Activated B cell treated with CpG ODN at 0.5 μM for 24 hours (primary cell): ENCODE results near the gene JADE2. TPM values are rescaled to one million over a fixed set of nuclear protein-coding genes. Genes with fewer than 3 reads are reported as not detected.

Source experiments
- ATAC-seq: fragments of 200-7000 bp; cut with Tn5 transposase; one replicate; pipeline ENCODE4 v1.10.0; 2021; ENCODE audit warnings: low read depth, mild to moderate bottlenecking, moderate library complexity
- CTCF ChIA-PET: fragments of 350-600 bp; sonication (Branson Sonifier 250); formaldehyde crosslinking; loops from one replicate; lab custom pipeline; 2021; ENCODE audit warnings: antibody characterized with exemption; lab: Charles Lee
- POLR2A ChIA-PET: fragments of 350-600 bp; sonication (Branson Sonifier 250); formaldehyde crosslinking; loops from one replicate; lab custom pipeline; 2021; ENCODE audit warnings: antibody characterized with exemption; lab: Charles Lee
- DNase-seq: peaks from one replicate; pipeline ENCODE4 v3.0.0; 2022
- H3K27ac Mint-ChIP-seq: one replicate; pipeline ENCODE4 v1.8.0; 2020; ENCODE audit warnings: mixed read lengths
- H3K27me3 Mint-ChIP-seq: one replicate; pipeline ENCODE4 v1.8.0; 2021; ENCODE audit warnings: mixed read lengths
- H3K36me3 Mint-ChIP-seq: one replicate; pipeline ENCODE4 v1.8.0; 2021; ENCODE audit warnings: low read depth, mixed read lengths
- H3K4me1 Mint-ChIP-seq: one replicate; pipeline ENCODE4 v1.8.0; 2021; ENCODE audit warnings: mixed read lengths
- H3K4me3 Mint-ChIP-seq: one replicate; pipeline ENCODE4 v1.8.0; 2020; ENCODE audit warnings: mild to moderate bottlenecking, mixed read lengths
- H3K9me3 Mint-ChIP-seq: one replicate; pipeline ENCODE4 v1.8.0; 2020; ENCODE audit warnings: mixed read lengths
- CTCF ChIP-seq: fragments of 200-600 bp; IDR thresholded peaks from one replicate; pipeline ENCODE4 v1.8.0; 2022; ENCODE audit warnings: antibody characterized with exemption, mild to moderate bottlenecking
- intact Hi-C: fragments of 100-400 bp; cut with micrococcal nuclease; formaldehyde crosslinking; loops from one replicate; pipeline ENCODE4 v1.15.1; 2024
- total RNA-seq: library from RNA; stranded (reverse); gene quantifications from 2 replicates; pipeline ENCODE4 v1.2.3, GENCODE V29; 2022

Gene JADE2
- total RNA-seq, 1 donor from 2014 or later: 225 TPM

GRCh38 chr5:134563962-134564361 lies 38.5 kb downstream of the JADE2 start:
- H3K4me1 Mint-ChIP-seq: peaks cover 9% of the 10 kb centered on the region
- POLR2A ChIA-PET: no interaction called here
- ATAC-seq (no peak), DNase-seq (no peak)
- CTCF ChIA-PET: interaction anchor here (0.7 kb wide), 1 partner anchor 37 kb away, joined by 3 read pairs; no protein-coding TSS in a partner anchor
- no peak overlapping the region for H3K27ac Mint-ChIP-seq
- H3K4me3 Mint-ChIP-seq: no peak overlapping the region
- TF ChIP-seq CTCF: no peak
- H3K9me3 Mint-ChIP-seq: no peaks in the 10 kb centered on the region
- H3K36me3 Mint-ChIP-seq: peaks cover 94% of the 10 kb centered on the region
- H3K27me3 Mint-ChIP-seq: no peaks in the 10 kb centered on the region
- intact Hi-C loops: no loop called here

- intact Hi-C loops: no loop called here
- Mint-ChIP-seq H3K4me3 (no peak overlapping the region), H3K36me3 (peaks cover 93% of the 10 kb centered on the region), H3K9me3 (no peaks in the 10 kb centered on the region), H3K27me3 (no peaks in the 10 kb centered on the region), H3K4me1 (peaks cover 9% of the 10 kb centered on the region), H3K27ac (no peak overlapping the region)
- CTCF ChIA-PET: interaction anchor here (0.7 kb wide), 1 partner anchor 37 kb away, joined by 3 read pairs; no protein-coding TSS in a partner anchor
- no peak for ATAC-seq
- POLR2A ChIA-PET: no interaction called here
- no peak for TF ChIP-seq CTCF
- DNase-seq: no peak
These were observed 38.9 kb downstream of the JADE2 start for GRCh38 chr5:134564396-134564795.

- intact Hi-C loops: no loop called here
- no peaks in the 10 kb centered on the region for H3K9me3 Mint-ChIP-seq
- CTCF ChIA-PET: no interaction called here
- DNase-seq (no peak), ATAC-seq (no peak)
- H3K27me3 Mint-ChIP-seq: no peaks in the 10 kb centered on the region
- peaks cover 93% of the 10 kb centered on the region for H3K36me3 Mint-ChIP-seq
- H3K27ac Mint-ChIP-seq: no peak overlapping the region
- H3K4me1 Mint-ChIP-seq: peaks cover 5% of the 10 kb centered on the region
- no peak for TF ChIP-seq CTCF
- POLR2A ChIA-PET: interaction anchor here (0.6 to 0.9 kb wide), 3 partner anchors 9 to 33 kb away, joined by 3 to 4 read pairs (median 3); no protein-coding TSS in a partner anchor
- no peak overlapping the region for H3K4me3 Mint-ChIP-seq
These were observed 40.6 kb downstream of the JADE2 start for GRCh38 chr5:134565791-134566740.

GRCh38 chr5:134566741-134567221 lies 41.3 kb downstream of the JADE2 start:
- ChIA-PET POLR2A (interaction anchor here (0.5 to 0.9 kb wide), 2 partner anchors 12 to 49 kb away, joined by 4 read pairs; no protein-coding TSS in a partner anchor), CTCF (no interaction called here)
- Mint-ChIP-seq H3K27ac (no peak overlapping the region), H3K27me3 (no peaks in the 10 kb centered on the region), H3K9me3 (no peaks in the 10 kb centered on the region), H3K36me3 (peaks cover 91% of the 10 kb centered on the region), H3K4me3 (no peak overlapping the region), H3K4me1 (peaks cover 5% of the 10 kb centered on the region)
- intact Hi-C loops: no loop called here
- DNase-seq (no peak), ATAC-seq (no peak)
- no peak for TF ChIP-seq CTCF
